GM21360 (cell line): ENCODE data around the gene TYMS.

Experiments used
- ATAC-seq: cut with Tn5 transposase; IDR thresholded peaks from one replicate; pipeline ENCODE4 v1.9.1; 2021; ENCODE audit warnings: mild to moderate bottlenecking, moderate library complexity; ENCODE audit not compliant: unreplicated experiment

TYMS gene

DNA sequence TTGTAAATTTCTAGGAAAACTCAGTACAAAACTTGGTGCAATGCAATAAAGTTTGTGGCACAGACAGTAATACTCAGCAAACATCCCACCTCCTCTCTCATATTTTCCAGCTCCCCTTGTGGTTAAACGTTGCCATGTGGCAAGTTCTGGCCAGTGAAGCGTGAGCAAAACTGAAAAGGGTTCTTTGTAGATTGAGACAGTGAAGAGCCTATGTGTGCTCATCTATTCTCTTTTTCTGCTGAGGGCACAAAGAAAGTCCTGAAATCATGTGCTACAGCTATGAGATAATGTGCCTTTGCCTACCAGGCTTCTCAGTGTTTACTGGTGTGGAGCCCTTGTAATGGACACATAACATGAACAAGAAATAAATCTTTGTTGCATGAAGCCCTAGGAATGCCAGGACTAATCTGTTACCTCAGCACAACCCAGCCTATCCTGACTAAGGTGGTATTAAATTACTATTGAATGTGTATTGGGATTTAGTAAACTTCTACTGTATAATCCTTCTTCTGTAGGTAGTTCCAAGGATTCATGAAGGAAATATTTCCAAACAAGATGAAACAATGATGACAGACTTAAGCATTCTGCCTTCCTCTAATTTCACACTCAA is 13.0 kb upstream of the TYMS start:
- no peak for ATAC-seq

DNA sequence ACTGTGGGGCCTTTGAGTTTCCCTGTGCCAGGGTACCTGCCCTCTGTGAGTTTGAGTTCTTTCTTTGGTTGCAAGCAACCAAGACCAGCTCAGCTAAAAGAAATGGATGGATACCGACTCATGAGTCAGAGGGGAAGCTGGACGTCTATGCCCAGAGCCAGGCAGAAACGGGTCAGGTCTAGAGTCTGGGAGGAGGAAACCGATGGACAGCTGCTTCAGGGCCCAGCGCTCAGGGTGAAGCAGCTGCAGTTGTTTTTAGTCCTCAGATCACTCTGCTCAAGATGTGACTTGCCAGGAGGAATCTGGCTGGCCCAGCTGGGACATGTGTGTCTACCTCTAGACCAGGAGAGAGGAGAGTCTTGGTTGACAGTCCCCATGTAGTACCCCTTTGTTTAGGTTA is 10.1 kb upstream of the TYMS start:
- ATAC-seq = no peak

GRCh38 chr18:649341-649740 is 8.1 kb upstream of the TYMS start:
- ATAC-seq = no peak

DNA sequence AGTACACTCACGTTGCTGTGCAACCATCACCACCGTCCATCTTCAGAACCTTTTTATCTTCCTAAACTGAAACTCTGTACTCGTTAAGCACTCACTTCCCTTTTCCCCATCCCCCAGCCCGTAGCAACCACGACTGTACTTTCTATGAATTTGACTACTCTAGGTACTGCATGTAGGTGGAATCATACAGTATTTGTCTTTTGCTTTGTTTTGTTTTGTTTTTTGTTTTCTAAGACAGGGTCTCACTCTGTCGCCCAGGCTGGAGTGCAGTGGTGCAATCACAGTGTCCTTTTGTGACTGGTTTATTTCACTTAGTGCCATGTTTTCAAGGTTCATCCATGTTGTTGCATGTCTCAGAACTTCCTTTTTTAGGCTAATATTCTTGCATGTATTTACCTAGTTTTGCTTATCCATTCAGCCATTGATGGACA is 7.0 kb upstream of the TYMS start:
- ATAC-seq = peak; percentile 96

DNA sequence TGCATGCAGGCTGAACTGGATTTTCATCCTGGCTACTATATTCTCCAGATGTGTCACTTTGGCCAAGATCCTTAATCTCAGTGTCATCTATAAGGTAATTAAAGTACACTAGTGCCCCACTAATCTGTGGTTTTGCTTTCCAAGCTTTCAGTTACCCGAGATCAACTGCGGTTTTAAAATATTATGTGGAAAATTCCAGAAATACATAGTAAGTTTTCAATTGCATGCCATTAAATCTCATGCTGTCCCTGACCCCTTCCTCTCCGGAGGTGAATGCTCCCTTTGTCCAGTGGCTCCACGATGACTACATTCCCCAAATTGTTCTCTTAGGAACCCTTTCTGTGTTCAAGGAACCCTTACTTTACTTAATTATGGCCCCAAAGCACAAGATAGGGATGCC is 5.3 kb upstream of the TYMS start:
- no peak for ATAC-seq

DNA sequence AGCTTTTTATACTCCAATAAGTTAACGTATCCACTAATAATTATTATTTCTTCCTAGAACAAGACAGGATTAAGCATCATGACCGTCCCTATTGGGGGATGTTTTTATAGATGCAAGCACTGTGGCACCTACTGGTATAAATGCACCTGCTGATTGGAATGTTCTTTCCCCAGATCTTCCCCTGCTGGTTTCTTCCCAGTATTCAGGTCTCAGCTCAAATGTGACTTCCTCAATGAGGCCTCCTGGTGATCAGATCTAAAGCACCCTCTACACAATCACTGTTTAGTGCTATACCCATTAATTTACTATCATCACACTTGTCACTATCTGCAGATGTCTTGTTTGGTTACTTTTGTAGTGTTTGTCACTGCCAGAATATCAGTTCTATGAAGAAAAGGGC is 3.9 kb upstream of the TYMS start:
- no peak for ATAC-seq

GRCh38 chr18:654601-655000 is 2.9 kb upstream of the TYMS start:
- ATAC-seq = no peak

- no peak for ATAC-seq
Measured at GRCh38 chr18:655445-655844, 2.0 kb upstream of the TYMS start.

- ATAC-seq = peak; percentile 50
Measured at GRCh38 chr18:658001-658946, 821 bp downstream of the TYMS start.

DNA sequence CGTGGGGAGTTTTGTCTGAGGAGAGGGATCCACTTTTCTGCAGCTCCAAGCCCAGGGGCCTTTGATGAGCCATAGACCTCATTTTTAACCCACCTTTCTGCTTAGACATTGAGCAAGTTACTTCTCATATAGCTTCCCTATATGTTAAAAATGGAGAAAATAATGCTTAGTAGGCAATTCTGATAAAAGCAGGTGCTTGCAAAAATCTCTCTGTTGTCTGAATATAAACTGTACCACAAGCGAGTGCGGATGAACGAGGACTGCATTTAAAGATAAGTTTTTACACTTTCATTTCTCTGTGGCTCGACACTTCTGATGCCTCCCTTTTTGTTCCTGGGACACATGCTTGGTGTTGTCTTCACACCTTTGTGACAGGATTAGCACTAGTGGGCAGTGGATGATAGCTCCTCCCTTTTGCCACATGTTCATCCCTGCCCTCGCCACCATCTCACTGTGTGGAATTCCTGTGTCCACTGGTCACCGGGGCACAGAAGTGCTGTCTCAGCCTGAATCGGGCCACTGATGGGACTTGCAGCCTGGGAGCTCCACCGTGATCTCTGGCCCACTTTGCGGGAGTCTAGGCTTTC is 1.6 kb downstream of the TYMS start:
- ATAC-seq = no peak

DNA sequence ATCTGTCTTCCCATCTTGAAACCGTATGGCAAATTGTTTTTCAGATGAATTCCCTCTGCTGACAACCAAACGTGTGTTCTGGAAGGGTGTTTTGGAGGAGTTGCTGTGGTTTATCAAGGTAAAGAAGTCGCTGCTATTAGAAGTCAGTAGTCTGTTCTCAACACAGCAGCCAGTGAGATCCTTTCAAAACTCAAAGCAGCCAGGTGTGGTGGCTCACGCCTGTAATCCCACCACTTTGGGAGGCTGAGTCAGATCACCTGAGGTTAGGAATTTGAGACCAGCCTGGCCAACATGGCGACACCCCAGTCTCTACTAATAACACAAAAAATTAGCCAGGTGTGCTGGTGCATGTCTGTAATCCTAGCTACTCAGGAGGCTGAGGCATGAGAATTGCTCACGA is 2.1 kb downstream of the TYMS start:
- no peak for ATAC-seq

- ATAC-seq = no peak
Measured at GRCh38 chr18:662197-662596, 4.7 kb downstream of the TYMS start.

DNA sequence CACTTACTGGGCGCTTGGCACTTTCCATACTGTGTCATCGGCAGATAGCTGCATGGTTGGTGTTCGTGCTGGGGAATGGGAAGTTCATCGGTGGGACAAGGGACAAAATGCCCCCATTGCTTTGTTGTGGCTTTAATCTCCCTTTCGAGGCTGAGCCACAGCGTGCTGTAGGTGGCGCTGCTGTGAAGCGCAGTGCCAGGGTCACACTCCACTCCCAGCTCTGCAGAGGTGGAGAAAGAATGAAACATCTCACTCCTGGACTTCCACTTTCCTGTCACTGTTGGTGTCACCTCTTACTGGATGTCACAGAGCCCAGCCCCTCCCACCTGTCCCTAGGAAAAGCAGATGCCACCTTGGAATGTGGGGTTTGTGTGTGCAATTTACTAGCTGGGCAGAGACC is 8.7 kb downstream of the TYMS start:
- no peak for ATAC-seq

DNA sequence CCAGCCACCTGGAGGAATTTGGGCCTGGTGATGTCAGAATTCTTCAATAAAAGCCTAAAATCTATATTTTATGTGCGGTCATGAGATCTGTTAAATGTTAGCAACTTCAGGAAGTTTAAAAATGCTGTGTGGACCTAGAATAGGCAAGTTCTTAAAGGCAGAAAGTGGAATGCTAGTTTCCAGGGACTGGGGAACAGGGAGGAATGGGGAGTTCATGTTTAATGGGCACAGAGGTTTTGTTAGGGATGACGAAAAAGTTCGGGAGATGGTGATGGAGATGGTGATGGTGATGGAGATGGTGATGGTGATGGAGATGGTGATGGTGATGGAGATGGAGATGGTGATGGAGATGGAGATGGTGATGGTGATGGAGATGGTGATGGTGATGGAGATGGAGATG is 9.2 kb downstream of the TYMS start:
- no peak for ATAC-seq

DNA sequence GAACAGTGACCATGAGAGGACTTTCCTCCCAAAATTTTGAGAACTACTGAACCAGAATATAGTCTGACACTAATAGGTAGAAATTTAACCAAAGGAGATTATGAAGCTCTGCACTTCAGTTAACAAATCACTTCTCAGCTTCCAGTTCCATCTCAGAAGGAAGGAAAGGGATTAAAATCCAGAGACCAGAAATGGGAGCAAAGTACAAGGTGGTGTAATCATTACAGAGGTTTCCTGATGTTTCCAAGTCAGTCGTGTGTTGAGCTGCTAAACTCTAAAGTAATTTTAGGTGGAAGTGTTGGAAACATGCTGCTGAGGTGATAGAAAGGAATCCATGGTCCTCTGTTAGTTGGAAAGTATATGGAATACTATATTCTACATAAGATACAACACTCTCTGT is 10.8 kb downstream of the TYMS start:
- no peak for ATAC-seq

GRCh38 chr18:669077-669476 is 11.6 kb downstream of the TYMS start:
- ATAC-seq = no peak

- ATAC-seq = no peak
Measured at GRCh38 chr18:670522-670921, 13.1 kb downstream of the TYMS start.

- ATAC-seq = no peak
Measured at GRCh38 chr18:671405-671804, 14.0 kb downstream of the TYMS start.

DNA sequence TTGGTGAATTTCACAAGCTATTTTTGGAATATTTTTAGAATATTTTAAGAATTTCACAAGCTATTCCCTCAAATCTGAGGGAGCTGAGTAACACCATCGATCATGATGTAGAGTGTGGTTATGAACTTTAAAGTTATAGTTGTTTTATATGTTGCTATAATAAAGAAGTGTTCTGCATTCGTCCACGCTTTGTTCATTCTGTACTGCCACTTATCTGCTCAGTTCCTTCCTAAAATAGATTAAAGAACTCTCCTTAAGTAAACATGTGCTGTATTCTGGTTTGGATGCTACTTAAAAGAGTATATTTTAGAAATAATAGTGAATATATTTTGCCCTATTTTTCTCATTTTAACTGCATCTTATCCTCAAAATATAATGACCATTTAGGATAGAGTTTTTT is 15.9 kb downstream of the TYMS start:
- no peak for ATAC-seq

- no peak for ATAC-seq
Measured at GRCh38 chr18:673769-674168, 16.3 kb downstream of the TYMS start.

GRCh38 chr18:675307-675706 is 17.9 kb downstream of the TYMS start:
- no peak for ATAC-seq

DNA sequence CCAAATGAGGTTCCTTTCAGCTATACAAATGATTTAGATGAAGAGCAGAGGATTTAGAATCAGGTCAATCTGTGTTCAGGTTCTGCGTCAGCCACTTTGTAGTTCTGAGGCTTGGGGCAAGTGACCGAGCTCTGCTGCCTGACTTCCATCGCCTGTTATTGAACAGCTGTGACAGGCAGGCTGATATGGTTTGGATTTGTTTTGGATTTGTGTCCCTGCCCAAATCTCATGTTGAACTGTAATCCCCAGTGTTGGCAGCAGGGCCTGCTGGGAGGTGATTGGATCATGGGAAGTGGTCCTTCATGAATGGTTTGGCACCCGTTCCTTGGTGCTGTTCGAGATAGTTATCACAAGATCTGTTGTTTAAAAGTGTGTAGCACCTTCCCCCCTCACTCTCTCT is 18.6 kb downstream of the TYMS start:
- no peak for ATAC-seq
